Stimulated activated CD4-positive, alpha-beta T cell treated with anti-CD3 and anti-CD28 coated beads, Interleukin-12 subunit alpha, Interleukin-12 subunit beta, amount 100 ng/mL, for 4 hours (primary cell): ENCODE data around the gene VPS45.
"Not testable (repeated sequence)": the region's sequence is repeated elsewhere in the genome, so short reads cannot be mapped to it uniquely, and the experiment has no call there.

Experiments
- DNase-seq: peaks from one replicate; pipeline ENCODE4 v3.0.0-alpha.2; 2020

Gene VPS45

DNA sequence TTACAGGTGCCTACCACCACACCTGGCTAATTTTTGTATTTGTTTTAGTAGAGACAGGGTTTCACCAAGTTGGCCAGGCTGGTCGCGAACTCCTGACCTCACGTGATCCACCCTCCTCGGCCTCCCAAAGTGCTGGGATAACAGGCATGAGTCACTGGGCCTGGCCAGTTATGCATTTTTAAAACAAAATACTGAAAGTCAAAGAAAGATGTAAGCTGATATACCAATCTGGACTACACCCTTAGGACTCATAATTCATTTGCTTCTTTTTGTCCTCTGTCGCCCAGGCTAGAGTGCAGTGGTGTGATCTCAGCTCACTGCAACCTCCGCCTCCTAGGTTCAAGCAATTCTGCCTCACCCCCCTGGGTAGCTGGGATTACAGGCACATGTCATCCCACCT, 67.8 kb downstream of the VPS45 start:
- not testable (repeated sequence) for DNase-seq

DNA sequence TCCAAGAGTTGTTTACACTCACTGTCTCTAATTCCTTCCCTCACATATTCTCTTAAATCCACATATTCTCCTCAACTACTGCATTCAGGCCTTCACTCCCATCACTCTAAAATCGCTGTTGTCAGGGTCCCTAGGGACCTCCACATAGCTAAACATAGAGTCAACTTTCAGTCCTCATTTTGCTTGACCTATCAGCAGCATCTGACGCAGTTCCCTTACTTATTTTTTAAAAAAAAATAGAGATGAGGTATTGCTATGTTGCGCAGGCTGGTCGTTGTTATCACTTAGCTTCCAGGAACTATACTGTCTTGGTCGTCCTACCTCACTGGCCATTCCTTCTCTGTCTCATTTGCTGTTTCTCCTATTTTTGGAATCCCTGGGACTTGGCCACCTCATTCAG, 70.5 kb downstream of the VPS45 start:
- no peak for DNase-seq

DNA sequence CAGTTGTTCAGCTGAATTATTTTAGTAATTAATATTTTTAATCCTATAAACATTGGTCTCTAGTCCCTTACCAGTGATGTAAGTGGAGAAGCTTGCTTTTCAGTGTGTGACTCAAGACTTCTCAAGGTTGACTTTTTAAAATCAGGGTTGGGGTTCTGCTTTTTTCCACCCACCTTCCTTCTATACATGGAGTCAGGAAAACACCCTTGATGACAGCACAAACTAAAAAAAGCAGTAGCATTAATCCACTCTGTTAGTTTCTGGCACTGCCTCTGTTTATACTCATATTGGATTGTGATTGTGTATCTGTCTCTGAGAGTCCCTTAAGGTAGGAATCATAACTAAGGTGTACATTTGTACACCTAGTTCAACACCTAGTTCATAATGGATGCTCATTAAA, 73.9 kb downstream of the VPS45 start:
- no peak for DNase-seq

DNA sequence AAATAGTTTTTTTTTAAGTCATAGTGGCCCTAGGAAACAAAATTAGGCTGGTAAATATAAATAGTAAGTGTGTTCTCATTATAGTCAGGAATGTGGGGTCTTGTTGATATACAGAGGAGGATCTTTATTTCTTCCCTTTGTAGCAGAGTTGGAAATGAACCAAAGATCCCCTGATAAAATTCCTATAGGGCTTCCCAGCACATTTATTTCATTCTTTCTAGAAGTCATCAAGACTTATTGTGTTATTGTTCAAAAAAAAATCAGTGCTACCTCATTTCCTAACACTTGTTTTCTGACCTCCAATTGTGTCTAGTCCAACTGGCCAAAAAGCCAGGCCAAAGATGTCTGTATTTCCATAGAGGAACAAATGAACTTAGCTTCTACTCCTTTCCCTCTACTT, 74.5 kb downstream of the VPS45 start:
- no peak for DNase-seq

DNA sequence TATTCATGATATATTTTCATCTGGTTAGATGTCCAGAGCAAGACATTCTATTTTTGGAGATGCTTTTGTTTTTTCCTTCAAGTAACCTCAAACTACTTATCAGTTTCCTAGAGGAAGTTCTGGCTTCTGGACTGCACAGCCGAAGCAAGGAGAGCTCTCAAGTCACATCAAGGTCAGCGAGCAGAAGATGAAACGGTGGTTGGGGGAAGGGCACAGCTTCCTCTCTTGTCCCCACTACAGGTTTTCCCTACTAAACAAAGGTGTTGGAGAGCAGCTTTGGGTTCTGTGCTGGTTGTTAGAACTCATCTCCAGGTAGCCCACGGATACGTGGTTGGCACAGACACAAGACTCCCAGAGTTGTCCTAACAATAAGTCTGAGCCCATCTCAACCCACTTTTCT, 77.0 kb downstream of the VPS45 start:
- no peak for DNase-seq

DNA sequence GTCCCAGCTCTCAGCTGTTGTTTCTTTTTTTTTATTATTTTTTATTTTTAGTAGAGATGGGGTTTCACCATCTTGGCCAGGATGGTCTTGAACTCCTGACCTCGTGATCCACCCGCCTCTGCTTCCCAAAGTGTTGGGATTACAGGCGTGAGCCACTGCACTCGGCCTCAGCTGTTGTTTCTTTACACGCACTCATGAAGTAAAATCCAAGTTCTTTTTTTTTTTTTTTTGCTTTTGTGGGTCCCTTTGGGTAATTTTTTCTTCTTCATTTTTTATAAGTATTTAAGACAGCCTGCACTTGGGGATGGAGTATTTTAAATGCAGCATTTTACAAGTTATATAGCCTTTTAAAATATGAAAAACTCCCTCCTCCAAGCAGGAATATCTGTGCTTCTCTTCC, 78.4 kb downstream of the VPS45 start:
- not testable (repeated sequence) for DNase-seq

DNA sequence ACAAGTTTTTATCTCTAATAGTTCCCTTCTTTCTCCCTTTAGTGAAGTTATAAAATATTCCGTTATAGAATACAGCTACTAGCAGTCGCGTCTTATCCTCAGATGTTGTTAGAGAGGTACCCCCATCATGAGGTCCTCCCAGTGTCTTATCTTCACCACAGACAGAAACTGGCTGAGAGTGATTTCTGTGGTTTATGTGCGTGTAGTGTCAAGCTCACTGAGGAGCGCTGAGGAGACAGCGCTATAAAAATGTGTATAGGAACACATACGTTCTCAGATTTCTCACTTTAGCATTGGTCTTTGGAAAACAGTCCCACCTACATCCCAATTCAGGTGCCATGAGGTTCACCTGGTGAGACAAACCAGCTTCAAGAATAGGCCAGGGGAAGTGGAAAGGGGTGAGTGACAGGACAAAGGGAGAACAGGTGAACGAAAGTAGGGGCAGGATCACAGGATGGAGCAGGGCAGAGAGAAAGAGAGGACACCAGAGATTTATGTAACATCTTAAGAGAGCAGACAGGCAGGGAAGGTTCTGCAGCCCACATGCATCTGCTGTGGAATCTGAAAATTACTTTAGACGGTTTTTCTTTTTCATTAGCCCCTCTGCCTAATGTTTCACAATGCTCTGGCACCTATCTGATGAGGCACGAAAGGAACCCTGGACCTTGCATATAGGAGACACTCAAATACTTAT, 79.4 kb downstream of the VPS45 start:
- DNase-seq: no peak

DNA sequence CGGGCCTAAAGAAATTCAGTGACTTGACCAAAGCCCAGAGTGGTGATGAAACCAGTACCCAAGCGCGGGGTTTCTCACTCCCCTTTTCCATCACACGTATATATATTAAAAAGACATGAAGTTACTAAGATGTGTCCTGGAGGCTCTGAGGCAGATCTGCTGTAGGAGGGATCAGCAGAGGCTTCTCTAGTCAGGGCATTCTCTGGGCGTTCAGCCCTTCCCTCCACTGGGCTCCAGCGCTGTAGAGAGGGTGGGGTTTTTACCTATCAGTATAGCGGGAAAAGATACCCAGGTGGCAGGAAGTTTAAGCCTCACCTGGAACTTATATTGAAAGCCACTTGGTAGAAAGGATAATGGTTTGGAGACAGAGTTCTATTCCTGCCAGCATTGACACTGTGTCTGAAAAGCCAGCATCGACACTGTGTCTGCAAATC, 81.3 kb downstream of the VPS45 start:
- DNase-seq: no peak

DNA sequence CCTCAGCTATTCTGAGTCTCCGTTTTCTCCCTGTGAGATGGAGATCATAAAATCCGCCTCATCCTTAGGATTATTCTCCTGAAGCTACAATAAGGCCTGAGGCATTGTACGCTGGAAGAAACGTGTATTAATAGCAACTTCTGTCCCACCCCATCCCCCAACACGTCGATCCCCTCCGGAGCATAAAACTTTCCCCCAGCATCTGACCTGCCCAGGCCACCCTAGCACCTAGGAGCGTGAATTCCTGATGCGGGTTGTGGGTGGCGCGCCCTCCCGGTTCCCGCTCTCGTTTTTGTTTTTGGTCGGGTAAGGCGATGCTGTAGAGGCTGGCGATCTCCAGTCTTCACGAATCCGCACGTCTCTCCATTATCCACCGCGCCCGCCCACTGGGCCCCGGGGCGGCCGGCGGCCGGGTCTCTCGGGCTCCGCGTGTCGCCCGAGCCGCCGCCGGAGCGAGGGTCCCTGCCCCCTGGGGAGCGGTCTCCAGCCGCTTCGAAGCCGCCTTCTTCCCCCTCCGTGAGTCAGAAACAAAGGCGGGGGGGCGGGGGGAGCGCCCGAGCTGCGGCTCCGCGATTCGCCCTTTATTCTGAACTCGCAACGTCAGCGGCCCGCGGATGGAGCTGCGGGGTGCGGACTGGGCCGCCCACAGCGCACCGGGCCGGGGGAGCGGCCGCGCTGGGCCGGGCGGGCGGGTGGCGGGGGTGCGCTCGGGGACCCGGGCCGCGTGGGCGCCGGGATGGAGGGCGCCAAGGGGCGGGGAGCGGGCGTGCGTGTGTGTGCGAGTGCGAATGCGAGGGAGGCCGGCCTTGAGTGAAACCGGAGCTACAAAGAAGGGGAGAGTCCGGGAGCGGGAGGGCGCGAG, 81.9 kb downstream of the VPS45 start, which contains the start of gene PLEKHO1:
Gene PLEKHO1, plus strand, starts transcription at position 646 of the 862 bp plus-strand sequence. CDS start 342 bp downstream, outside the sequence.
- DNase-seq: peak; percentile 82

DNA sequence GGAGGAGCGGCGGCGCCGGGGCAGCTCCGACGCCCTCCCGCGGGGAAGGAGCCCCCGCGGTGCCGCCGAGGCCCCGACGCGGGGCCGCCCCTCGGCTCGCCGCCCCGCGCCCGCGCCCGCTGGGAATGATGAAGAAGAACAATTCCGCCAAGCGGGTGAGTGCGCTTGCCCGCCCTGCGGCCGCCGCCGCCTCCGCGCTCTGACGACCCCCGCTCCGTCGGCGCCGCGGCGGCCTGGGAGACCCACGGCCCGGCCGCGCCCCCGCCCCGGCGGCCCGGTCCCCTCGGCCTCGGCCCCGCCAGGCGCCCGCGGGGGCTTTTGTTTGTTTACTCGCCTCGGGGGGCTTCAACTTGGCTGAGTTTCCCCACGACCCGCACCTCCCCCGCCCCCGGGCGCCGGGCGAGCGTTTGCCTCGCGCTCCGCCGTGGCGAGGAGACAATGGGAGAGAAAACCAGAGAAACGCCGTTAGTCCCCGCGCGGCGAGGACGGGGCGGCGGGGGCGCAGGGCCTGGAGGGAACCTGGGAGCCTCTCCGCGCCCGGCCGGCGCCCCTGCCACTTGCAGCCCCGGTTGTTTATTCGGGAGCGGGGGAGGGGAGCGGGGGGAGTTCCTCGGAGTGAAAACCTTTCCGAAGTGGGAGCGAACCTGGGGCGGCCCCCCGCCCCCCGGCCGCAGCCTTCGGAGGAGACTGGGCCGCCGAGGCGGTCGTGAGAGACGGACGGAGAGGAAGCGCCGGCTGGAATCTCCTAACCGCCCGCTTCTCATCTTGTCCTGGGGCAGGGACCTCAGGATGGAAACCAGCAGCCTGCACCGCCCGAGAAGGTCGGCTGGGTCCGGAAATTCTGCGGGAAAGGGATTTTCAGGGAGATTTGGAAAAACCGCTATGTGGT, 82.8 kb downstream of the VPS45 start:
- DNase-seq: peak; percentile 28

DNA sequence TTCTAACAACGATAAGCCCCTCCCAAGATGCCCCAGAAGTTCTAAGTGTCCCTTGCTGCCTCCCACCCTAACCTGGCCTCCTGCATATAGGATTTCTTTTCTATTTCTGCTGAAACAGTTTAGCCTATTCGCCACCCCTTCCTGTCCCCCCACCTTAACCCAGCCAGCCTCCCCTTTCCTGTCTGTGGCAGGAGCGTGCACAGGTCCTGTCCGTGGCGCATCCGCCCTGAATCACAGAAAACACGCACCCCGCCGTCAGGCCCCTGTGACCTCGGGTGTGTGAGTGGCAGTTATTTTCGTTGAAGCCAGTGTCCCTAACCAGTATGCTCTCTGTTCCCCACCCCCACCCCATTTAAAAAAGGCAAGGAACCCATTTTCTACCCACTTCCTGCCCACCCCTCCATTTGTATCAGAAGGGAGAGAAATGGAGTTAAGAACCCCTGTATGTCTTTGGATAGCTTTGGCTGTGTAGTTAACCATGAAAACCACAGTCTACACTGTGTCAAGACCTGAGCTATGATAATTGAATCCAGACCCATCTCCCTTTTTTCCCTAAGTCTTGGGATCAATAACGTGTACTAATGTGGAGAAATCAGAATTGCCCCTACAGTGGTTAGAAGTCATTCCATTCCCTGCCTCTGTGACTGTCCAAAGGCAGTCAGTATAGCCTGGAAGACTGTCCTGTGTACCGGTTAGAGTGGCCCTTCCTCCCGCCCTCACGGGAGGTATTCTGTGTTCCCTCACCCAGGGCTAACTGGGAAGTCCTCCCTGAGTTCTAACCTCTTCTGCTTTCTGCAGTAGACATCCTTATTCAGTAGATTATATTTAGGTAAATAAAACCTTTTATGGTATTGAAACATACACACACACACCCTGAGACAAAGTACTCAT, 84.0 kb downstream of the VPS45 start:
- peak; percentile 48 for DNase-seq

DNA sequence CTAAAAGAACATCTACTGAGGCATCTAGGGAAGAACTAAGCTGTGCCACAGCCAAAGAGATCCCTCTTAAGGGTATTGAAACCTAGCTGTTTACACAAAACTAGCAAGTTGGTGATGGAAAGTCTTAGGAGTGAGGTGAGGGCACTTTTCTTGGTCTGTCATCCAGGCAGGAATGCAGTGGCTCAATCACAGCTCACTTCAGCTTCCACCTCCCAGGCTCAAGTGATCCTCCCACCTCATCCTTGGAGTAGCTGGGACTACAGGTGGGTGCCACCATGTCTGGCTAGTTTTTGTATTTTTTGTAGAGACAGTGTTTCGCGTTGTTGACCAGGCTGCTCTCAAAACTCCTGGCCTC, 84.6 kb downstream of the VPS45 start:
- DNase-seq: no peak

DNA sequence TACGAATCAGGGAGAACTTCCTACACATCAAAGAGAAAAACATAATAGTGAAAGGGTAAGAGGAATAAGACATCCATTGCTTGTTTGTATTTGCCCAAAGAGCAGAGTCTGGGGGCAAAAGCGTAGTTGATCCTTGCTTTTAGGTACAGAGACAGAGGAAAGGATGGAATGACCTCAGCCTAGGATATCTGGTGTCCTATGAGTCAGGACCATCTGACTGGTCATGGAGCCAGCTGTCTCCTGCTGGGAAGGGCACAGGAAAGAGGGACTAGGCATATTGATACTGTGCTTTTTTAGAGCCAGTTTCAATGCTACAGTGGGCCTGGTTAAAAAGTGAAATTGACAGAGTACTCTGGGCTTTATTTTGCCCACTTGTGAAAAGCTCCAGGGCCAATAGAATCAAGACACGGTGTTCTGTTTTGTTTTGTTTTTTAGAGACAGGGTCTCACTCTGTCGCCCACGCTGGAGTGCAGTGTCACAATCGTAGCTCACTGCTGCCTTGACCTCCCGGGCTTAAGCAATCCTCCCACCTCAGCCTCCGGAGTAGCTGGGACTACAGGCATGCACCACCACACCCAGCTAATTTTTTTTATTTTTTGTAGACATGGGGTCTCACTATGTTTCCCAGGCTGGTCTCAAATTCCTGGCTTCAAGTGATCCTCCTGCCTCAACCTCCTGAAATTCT, 85.3 kb downstream of the VPS45 start:
- DNase-seq: no peak

DNA sequence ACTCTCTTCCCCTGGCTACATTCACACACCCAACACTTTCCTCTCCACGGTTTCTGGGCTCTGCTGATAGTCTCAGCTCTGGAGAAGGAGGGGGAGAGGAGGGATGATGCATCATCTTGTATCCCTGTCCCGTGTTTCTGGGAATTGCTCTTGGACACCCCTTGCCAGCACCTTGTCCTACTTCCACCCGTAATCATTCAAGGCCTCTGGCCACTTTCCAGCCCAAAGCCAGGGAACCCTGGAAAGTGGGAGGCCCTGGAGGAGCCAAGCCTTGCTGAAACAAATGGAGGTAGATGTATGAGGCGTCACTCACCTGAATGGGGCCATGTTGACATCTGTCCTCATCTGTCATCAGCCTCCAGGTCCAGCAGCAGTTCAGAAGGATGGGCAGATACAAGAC, 86.6 kb downstream of the VPS45 start:
- DNase-seq: no peak

DNA sequence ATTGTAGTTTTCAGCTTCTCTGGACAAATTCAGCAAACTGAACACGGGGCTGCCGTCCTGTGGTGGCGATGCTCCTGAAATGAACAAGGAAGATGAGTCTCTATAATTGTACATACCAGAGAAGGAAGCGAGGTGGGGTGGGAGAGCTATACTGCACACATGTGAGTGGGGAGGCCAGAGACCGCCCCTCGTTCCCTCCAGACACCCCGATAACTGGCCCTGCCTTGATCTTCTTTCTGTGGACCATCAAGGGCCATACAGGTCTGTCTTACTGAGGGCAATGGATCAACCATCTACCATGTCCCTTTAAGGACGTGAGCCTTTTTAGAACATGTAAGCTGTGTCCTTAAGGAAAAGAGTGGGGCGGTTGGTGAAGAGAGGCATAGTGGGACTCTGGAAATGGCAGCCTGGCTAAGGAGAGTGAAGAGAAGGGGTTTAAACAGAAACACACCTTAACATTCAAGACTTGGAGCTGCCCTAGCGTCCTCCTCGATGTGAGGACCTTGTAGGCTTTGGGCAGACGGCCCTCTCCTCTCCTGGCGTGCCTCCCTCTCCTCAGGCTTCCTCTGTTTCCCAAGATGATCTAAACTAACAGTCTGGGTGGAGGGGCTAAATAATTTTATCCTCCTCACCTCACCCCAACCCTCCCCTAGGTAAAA, 88.0 kb downstream of the VPS45 start:
- no peak for DNase-seq

DNA sequence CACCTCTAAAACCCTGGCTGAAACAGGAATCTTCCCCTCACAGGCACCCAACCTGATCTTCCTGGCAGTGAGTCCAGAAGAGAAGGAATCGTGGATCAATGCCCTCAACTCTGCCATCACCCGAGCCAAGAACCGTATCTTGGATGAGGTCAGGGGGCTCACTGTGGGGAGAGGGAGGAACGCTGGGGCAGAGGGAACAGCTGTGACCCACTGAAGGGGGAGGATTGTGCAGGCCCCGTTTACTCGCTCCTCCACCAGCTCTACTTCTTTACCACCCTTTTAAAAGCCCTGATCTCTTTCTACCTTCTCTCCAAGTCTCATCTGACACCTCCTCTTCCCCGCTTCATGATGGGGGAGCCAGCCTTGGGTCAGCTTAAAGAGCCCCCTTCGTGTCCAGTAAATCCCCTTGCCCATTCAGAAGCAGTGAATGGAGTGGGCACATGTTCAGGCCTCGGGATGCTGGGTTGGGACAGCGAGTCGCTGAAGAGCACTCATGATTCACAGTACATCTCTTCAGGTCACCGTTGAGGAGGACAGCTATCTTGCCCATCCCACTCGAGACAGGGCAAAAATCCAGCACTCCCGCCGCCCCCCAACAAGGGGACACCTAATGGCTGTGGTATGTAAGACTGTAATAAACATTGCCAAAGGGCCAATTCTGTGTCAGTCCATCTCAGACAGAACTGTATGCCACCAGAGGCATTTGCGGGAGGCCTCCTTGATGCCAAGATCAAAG, 89.5 kb downstream of the VPS45 start:
- DNase-seq: no peak

DNA sequence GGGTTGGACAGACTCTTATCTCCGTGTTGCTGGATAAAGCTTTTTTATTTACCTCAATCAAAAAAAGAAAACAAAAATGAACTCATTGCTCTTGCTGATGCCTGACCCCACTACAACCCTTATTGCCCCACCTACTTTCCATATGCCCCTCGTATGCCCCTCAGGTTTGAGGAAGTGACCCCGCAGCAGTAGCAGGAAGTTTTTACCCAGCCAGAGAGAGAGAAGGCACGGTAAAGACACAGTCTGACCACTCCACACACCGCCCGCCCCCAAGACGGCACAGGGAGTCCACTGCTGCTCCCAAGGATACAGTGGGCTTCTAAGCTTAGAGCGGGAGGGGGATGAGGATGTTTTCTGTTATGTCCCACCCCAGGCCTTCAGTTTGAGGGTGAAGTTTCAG, 92.0 kb downstream of the VPS45 start:
- no peak for DNase-seq

DNA sequence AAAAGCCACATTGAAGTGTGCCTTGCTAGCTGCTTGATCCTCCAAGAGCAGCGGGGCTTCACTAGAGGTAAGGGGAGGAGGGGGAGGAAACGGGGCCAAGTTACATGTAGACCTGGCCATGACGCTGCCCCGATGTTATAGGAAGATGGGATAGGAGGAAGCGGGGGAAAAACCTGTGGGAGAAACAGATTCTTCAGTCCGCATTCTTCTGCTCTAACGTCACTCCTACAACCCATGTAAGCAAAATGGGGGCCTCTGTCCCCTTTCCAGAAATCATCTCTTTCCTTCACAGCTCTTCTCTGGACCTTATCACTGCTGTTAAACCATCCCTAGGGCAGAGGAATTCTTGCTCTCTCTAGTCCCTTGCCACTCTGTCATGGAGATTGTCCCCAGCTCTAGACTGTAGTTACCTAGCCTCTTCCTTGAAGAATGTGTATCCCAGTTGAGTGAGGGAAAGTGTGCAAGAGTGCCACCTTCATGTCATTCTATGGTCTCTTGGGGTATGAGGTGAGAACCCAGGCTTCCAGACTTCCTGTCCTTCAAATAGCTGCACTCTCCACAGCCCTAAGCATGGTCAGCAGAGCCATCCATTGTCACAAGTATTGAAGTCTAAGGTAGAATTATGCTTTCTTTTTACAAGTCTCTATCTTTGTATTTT, 93.5 kb downstream of the VPS45 start:
- DNase-seq: no peak

DNA sequence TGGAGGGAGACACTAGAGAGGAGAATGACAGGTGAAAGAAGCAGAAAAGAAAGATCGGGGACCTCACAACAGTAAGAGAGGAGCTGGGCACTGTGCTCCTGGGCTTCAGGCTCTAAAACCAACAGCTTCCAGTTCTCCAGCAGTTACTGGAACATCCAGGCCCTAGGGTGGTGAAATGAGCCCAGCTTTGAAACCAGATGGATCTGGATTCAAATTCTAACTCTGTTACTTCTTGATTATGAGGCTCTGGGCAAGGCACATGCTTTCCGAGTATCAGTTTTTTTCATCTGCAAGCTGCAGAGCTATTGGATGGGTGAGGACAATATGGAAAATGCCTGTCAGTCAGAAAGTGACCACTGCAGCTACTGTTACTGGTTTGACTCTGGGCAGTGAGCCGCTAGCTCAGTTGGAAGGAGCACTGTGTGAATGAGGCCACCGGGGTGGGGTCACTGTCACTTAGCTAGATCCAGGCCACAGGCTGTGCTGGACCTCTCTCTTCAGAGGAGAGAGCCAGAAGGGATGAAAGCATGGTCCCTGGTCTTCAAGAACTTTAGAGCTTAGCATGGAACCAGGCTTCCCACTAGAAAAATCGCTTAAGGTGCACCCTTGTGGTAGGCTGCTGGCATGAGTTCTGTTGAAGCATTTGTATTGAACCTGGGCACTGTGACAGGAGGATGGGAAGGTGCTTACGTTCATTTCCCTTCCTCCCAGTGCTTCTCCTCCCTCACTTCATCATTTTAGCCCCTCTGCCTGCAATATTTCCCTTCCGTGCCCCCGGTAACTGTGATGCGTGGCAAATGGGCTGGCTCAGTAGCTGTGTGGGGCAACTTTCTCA, 94.4 kb downstream of the VPS45 start:
- no peak for DNase-seq
